GM19468 (cell line): Measurements from ENCODE around the gene TBX2.

ENCODE experiments used
- ATAC-seq: cut with Tn5 transposase; IDR thresholded peaks from one replicate; pipeline ENCODE4 v1.9.1; 2021; ENCODE audit warnings: mild to moderate bottlenecking, moderate library complexity, moderate number of reproducible peaks; ENCODE audit not compliant: unreplicated experiment; ENCODE audit errors: extremely low read depth

The TBX2 gene

GRCh38 chr17:61385577-61386236, 13.9 kb upstream of the TBX2 start:
- ATAC-seq = no peak

- no peak for ATAC-seq
Measured at GRCh38 chr17:61386251-61386650, 13.4 kb upstream of the TBX2 start.

- ATAC-seq = no peak
Measured at GRCh38 chr17:61387011-61387410, 12.6 kb upstream of the TBX2 start.

GRCh38 chr17:61387511-61388305, 11.9 kb upstream of the TBX2 start:
- no peak for ATAC-seq

GRCh38 chr17:61388561-61389356, 10.9 kb upstream of the TBX2 start:
- ATAC-seq = no peak

GRCh38 chr17:61389670-61390478, 9.8 kb upstream of the TBX2 start:
- ATAC-seq = no peak

GRCh38 chr17:61390479-61390791, 9.2 kb upstream of the TBX2 start:
- no peak for ATAC-seq

GRCh38 chr17:61391595-61392291, 7.9 kb upstream of the TBX2 start:
- no peak for ATAC-seq

GRCh38 chr17:61392679-61393078, 7.0 kb upstream of the TBX2 start:
- ATAC-seq = no peak

GRCh38 chr17:61393550-61393903, 6.1 kb upstream of the TBX2 start:
- ATAC-seq = no peak

- ATAC-seq = no peak
Measured at GRCh38 chr17:61393904-61394629, 5.6 kb upstream of the TBX2 start.

- ATAC-seq = no peak
Measured at GRCh38 chr17:61394630-61395408, 4.8 kb upstream of the TBX2 start.

GRCh38 chr17:61395409-61395982, 4.1 kb upstream of the TBX2 start:
- ATAC-seq = no peak

- ATAC-seq = no peak
Measured at GRCh38 chr17:61395983-61396585, 3.6 kb upstream of the TBX2 start.

GRCh38 chr17:61396586-61397085, 3.0 kb upstream of the TBX2 start:
- ATAC-seq = no peak

- ATAC-seq = no peak
Measured at GRCh38 chr17:61397086-61397842, 2.4 kb upstream of the TBX2 start.

- ATAC-seq = no peak
Measured at GRCh38 chr17:61398721-61399130, 917 bp upstream of the TBX2 start.
